Umbilical cord (tissue), 2 donors: ENCODE measurements around the gene C10orf105. TPM values are rescaled to one million over a fixed set of nuclear protein-coding genes. Genes with fewer than 3 reads are reported as not detected.
A peak's percentile ranks its signal among the peaks of the same experiment; 100 is the strongest.

Experiments
- DNase-seq: peaks from one replicate; pipeline ENCODE4 v3.0.0-alpha.2; 2015; ENCODE audit warnings: low spot score
- total RNA-seq: library from RNA; depleted of rRNA; stranded (reverse); fragments of >200 nt; gene quantifications from one replicate; pipeline ENCODE4 v1.2.3, GENCODE V29; 2014; ENCODE audit warnings: low replicate concordance; ENCODE audit not compliant: insufficient read depth

The C10orf105 gene
- total RNA-seq, 1 donor from 2014 or later = 0.48 TPM

DNA sequence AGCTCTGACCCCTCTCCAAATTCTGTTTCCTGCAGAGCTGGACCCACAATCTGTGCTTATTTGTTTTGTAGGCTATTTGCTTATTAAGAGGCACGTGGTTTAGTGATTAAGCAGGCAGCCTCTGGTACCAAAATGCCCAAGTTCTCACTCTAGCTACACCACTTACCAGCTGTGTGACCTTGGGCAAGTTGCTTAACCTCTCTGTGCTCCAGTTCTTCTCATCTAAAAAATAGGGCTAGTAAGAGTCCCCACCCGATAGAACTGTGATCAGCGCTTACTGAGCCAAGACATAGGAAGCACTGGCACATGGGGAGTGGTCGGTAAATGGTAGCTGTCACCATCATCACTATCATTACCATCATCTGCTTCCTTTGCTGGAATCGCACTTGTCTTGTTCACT, 20.8 kb downstream of the C10orf105 start:
- DNase-seq = no peak

DNA sequence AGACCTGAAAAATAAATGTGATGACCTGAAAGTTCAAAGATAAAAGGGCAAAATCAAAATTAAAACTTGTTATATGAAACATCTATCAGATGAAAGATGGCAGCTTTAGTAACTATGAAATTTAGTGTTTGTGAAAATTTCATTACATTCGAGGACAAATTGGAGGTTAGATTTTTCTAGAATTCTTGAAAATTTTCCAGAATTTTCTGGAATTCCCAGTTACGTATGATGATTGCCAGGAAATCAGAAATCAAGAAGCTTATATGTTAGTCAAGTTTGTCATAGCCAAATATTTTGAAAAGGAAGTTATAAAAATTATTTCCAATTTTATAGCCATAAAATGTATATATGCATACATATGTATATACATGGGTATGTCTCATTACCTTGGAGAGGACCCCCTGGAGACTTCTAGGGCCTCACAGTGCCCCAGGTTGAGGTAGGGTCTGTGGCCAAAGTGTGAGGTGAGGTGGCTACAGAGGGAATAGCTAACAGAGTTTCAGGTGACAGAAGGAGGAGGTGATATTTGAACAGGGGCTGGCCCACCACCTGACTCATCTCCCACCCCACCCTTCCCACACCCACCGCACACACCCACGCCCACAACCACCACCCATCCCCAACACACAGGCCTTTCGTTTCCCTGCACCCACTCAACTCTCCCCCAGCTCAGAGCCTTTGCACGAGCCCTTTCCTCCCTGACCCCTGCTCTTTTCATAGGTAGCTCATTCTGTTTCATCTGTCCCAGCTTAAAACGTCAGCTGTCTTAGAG, 21.5 kb downstream of the C10orf105 start:
- no peak for DNase-seq

DNA sequence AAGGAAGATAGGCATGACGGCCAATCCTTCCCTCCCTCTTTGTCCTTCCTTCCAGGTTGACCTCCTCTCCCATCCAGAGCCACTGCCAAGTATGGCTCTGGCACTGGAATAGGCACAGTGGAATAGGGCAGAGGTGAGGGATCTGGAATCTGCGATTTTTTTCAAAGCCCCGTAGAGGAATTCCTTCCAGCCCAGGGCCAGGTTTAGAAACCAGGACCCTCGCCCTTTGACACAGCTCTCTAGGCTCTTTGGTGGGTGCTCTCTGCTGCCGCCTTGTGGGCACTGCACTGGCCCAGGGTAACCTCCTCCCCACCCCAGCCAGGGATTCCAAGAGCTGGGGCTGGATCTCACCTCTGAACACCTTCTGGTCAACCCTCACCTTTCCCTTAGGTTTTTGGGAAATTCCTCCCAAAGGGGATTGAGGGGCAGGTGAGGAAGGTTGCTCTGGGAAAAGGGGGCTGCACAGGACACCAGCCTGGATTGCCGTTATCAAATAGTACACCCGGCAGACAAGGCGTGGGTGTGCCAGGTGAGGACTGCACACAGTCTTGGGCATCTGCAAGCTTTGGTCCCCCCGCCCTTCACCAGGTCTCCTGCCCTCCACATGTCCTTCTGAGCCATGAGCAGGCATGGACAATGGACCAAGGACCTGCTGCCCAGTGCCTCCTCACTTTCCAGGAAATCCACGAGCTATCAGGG, 22.8 kb downstream of the C10orf105 start:
- peak; percentile 42 for DNase-seq

DNA sequence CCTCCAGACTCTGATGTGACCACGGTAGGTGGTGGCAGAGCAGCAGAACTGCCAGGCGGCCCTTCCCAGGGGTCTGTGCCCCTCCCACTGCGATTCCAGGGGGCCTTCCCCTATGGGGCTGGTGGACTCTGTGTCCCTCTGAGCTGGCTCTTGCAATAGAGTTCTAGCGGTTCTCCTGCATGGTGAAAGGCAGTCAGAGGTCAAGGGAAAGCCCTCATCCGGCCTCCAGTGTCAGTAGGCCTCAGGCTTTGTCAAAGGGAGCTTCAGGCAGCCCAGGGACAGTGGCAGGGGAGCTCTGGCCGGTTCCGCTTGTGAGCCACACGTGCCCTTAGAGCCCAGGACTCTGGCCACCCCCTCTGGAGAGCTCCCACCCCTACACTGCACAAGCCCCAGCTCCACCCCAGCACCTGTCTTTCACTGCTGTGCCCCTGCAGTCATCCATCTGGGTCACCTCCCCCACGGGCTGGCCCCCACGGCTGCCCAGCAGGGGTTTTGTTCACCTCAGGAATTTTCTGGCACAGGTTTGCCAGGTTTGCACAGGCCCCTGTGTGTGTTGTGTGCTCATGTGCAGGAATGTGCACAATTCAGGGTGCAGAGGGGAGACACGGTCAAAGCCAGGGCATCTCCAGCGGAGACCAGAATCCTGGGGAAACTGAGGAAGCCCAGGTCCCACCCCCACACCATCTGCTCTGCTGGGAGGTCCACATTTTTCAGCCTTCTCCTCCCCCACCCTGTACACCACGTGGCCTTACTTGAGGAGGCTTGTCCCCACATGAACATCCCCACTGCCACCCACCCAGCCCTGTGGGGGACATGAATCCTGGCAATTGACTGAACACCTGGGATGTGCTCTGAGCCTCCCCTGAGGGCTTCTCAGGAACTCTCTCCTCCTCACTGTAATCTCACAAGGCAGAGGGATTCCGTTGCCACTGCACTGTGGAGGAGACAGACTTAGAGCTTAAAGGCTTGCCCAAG, 23.8 kb downstream of the C10orf105 start:
- no peak for DNase-seq

DNA sequence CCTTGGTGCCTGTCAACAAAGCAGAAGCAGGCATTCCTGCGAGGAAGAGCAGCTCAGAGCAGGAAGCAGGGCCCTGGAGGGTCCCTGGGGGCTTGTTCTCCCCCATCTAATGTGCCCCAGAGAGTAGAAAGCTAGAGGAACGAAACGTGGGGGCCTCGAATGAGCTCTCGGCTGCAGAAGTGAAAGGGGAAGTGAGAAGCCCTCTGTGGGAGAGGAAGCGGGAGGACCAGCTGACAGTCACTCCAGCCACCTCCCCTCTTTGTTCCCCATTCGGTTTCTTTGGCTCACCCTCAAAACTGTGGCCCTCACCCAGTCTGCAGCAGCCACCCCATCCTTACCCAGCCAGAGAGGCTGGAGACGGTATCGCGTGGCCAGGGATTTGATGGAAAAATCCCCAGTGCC, 25.0 kb downstream of the C10orf105 start:
- peak; percentile 46 for DNase-seq

DNA sequence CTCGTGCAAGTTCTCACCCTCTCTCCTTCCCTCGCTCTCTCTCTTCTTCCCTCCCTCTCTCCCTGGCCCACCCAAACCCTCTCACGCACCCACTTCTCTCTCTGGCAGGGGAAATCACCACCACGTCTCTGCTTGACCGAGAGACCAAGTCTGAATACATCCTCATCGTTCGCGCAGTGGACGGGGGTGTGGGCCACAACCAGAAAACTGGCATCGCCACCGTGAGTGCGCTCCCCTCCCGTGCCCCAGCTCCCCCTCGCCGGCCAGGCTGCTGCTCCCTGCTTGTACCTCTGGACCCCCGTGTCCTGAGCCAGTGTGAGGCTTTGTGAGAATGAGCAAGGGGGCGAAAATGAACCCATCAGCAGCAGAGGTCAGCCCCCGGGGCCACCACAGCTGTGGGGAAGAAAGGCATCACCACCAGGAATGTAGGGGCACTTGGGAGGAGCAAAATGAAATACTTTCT, 25.5 kb downstream of the C10orf105 start:
- no peak for DNase-seq

DNA sequence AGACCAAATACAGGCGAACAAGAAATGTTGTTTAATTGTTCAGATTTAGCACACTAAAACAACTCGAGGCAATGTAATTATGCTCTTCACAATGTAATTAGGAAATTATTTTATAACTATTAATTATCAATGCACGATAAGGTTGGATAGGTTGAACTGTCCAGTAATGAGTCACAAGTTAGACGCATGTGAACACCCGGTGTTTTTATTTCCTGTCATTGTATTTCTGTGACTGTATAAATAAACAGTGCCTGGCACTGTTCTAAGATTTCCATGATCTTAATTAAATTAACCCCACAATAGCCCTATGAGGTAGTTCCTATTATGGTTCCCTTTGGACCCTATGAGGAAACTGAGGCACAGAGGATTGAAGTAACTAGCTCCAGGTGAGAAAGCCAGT, 26.2 kb downstream of the C10orf105 start:
- DNase-seq = no peak

DNA sequence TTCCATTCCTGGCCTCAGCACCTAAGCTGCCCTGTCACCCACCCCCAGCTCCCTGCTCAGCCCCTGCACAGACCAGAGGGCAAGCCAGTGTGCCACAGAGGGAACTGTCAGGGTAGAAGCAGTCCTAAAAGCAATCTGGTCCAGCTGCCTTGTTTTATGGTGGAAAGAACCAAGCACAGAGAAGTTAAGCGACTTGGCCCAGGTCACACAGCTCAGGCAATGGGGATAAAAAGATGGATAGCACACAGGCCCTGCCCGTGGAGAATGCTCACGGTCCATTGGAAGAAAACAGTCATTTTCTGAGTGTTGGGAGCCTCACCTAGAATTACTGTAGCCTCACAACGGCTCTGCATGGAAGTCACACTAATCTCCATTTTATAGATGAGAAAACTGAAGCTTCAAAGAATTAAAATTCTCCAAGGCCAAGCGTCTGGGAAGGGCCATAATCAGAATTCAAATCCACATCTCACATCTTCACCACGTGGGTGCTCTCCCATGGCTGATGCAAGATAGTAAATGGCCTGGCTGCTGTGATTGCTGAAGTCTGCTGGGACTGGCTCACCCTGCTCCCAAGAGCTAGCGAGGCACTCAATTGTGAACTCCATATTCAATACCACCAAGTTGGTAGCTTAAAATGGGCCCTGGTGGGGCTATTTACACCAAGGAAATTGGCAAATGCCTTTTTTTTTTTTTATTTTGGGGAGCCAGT, 26.8 kb downstream of the C10orf105 start:
- DNase-seq = no peak

DNA sequence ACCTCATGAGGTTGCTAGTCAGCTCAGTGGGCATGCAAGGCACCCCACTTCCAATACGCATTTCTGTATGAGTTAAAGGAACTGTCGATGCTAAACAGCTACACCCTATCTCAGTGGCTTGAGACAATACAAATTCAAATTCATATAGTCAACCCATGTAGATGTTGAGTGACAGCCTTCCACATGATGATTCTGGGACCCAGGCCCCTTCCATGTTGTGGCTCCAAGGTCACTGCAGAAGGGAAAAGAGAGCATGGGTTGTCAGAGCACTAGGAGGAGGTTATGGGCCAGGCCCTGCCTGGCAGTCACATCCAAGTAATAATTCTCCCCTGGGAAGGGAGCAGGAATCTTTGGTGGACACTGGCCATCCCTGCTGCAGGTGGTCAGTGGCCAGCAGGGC, 28.2 kb downstream of the C10orf105 start:
- no peak for DNase-seq

DNA sequence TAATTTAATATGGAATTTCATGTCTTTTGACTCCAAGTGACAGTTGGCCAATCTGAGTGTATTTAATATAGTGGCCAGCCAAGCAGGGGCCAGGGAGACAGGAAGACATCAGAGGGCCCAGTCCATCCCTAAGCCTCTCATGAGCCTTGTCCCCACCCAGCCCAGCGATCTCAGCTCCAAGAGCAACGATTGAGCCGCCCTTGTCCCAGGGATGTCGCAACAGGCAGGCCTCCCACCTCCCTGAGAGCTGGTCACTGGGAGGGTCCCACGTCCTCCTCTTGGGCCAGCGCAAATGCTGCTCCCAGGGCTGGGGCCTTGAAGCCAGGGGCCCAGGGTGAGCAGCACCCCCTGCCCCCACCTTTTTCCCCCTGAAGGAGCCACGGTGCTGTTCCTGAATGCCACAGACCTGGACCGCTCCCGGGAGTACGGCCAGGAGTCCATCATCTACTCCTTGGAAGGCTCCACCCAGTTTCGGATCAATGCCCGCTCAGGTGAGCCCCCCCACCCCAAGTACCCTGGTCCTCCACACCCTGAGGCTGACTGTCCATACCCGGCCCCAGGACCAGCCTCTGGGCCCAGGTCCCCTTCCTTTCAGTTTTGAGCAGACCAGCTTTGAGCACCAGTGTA, 29.4 kb downstream of the C10orf105 start:
- DNase-seq = no peak

DNA sequence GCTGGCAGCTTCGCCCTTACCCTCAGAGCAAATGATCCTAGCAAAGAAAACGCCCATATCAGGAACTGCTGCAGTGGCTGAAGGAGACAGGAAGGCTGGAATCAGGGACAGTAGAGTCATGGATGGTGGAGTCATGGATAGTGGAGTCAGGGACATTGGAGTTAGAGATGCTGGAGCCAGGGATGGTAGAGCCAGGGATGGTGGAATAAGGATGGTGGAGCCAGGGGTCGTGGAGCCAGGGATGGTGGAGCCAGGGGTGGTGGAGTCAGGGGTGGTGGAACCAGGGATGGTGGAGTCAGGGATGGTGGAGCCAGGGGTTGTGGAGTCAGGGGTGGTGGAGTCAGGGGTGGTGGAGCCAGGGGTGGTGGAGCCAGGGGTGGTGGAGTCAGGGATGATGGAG, 31.3 kb downstream of the C10orf105 start:
- DNase-seq = no peak

DNA sequence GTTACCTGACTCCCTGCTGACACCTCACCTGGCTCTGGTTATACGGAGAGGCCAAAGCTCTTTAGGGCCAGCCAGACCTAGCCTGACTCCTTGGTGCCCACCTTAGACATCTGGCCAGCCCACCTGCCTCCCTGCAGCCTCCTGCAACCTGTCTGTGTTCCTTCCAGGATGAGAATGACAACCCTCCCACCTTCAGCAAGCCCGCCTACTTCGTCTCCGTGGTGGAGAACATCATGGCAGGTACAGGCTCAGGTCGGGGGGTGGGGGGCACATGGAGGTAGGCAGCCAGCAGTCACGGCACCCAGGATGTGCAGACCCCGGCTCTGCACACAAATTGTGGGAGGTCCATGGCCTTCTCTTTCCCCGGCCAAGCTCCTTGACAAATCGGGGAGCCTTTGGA, 32.1 kb downstream of the C10orf105 start:
- DNase-seq = no peak

DNA sequence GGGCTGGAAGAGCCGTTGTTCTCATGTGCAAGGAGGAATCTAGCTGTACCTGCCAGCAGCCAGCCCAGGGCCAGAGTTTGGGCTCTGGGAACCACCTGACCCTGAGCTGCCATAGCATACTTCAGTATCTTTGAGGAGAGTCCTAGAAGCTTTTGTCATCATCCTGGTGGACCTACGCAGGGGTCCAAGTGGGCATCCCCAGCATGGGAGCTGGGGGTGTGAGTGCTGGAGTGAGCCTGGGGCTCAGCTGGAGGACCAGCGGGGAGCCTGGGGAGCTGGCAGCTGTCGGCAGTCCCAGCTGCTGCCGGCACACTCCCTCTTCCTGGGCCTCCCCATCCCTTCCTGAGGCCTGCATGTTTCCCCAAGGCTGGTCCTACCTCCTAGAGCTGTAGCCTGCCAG, 32.5 kb downstream of the C10orf105 start:
- DNase-seq = no peak

DNA sequence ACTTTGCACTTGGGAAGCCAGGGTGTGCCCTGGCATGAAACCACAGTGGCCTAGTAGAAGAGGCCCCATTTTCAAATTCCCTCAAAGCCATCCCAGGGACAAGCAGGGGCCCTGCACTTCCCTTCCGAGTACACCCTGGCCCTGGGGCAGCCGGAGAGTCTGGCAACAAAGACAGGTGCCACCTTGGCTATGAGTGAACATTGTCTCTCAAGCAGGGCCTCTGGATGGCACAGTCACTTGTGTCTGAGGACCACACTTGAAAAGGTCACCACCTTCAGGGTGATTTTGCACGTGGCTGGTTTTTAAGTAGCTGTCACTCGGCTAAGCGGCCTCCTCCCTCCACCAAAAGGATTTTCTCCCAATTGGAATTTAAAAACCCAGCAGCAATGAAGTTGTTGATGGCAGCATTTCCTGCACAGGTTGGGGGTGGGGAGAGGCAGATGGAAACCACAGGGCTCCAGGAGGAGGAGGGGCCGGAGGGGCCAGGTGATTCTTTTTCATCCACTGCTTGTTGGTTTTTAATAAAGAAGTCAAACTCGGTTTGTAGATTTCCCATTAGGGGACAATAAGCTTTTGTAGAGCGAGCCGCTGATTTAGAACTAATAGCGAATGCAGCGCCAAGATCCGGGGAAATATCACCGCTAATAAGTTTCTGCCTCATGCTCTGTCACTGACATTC, 33.9 kb downstream of the C10orf105 start:
- DNase-seq = no peak

DNA sequence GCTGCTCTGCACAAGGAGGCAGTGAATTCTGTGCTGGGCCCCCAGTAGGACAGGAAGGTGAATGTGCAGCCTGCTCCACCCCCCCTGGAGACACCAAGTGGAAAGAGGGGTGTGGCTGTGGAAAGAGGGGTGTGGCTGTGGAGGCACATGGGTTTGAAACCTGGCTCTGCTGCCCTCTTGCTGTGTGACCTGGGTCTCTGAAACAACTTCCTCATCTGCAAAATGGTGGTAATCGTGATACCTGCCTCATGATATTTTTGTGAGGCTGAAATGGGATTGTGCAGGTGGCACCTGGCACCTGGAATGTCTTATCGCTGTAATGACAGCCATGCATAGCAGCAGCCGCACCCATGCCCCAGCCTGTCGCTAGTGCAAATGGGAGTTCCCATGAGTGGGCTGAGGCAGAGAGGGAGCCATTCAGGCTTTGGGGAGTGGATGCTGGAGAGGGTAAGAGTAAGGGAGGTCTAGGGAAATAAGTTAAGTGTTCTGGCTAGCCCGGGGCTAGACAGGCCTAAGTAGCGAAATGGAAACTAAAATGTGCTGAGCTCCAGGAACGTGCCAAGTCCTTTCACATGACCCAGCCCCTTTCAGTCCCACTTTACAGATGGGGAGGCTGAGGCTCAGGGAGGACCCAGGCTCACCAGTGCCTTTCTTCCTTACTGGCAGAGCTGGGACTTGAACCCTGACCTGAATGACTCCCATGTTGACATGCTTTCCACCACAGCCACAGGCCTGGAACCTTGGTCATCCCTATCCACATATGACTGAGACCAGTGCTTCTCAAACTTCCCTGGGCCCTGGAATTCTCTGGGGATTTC, 35.0 kb downstream of the C10orf105 start:
- no peak for DNase-seq

DNA sequence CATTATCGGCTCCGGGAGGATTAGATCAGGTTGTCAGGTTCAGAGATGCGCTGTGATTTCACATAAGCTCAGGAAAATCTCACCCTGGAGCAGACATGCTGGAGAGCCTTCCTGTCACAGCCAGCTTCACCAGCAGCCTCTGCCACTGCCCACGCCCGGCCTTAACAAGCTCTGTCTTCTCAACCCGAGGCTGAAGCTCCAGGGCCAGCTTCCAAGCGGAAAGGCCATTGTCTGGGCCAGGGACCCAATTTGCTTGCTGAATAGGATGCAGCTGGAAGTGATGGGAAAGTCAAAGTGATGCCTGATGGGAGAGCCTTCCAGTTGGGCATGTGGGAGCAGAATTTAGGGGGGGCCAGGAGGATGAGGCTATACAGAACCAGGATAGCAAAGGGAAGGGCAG, 36.3 kb downstream of the C10orf105 start:
- DNase-seq = no peak

DNA sequence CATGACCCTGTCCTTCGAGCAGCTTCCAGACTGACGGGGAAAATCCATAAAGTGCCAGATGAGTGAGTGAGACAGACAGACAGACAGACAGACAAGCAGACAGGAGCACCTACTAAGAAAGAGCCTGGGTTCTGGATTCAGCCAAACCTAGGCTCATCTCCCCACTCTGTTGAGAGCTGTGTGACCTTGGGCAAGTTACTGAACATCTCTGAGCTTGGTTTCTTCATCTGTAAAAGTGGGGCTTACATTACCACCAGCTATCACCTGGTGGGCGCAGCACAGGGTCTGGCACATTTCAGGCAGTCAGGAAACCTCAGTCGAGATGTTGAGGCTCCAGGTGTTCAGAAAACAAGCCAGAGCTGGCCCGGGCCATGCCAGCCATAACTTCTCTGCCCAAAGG, 37.6 kb downstream of the C10orf105 start:
- no peak for DNase-seq

DNA sequence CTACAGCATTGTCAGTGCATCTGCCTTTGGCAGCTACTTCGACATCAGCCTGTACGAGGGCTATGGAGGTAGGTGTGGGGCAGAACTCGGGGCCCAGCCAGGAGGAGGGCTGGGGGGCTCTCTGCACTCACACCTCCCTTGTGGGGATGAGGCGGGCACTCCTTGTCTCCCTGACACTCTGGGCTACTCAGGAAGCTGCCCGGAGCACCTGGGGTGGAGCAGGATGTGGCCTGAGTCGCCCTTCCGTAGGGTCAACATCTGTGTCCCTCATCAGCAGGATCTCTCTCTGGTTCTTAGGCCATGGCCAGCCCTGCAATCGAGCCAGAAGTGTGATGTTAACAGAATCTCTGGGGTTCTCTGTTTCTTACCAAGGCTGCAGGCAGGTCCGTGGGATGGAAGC, 40.2 kb downstream of the C10orf105 start:
- DNase-seq = no peak

DNA sequence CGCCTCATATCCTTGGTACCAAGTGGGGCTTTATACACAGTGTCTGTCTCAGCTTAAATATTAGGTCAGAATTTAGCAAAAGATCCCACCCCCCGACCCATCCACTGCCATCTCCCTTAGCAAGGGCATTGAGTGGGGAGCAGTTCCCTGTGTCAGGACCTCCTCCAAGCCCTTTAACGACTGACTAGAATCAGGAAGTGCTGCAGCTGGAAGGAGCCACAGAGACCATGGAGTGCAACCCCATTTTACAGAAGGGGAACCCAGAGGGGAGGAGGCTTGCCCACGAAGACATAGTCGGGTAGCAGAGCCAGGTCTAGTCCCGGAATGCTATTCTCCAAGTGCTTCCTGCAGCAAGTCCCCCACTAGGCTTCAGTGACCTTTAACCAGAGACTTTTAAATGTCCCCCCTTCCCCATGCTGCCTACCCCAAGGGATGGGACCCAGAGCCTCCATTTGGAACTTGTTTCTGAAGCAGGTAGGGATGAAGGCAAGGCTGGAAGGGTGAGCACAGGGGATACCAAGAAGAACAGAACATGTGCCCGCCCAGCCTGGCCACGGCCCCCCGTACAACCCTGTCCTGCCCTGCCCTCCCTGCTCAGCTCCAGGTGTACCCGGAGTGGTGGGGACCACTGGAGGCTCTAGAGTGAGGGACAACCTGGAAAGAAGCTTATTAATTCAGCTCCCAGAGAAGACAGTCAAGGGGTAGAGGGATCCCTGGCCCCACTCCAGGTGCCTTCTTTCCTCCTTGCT, 41.3 kb downstream of the C10orf105 start:
- DNase-seq = no peak
